ENCODE results near the gene IL6ST. TPM values are rescaled to one million over a fixed set of nuclear protein-coding genes. Genes with fewer than 3 reads are reported as not detected.

IL6ST gene
- polyA plus RNA-seq, 1 experiment = 448 TPM

- Histone ChIP-seq H3K4me3 (ENCODE audit: low read depth, low read length) (no peak overlapping the region), H3K9me3 (ENCODE audit: control insufficient read depth, insufficient read depth, low read length) (no peaks in the 10 kb centered on the region), H3K27ac (ENCODE audit: low read depth, low read length) (no peak overlapping the region), H3K27me3 (ENCODE audit: control insufficient read depth, insufficient read depth, low read length) (no peaks in the 10 kb centered on the region)
- ChIA-PET POLR2A (interaction anchor here (0.6 kb wide), 1 partner anchor 137 kb away, joined by 3 read pairs; no protein-coding TSS in a partner anchor), CTCF (interaction anchor here (0.7 kb wide), 1 partner anchor 714 kb away, joined by 4 read pairs; no protein-coding TSS in a partner anchor)
- no peak for DNase-seq (ENCODE audit: low read depth, low spot score)
- TF ChIP-seq CTCF (IDR thresholded peaks at IDR 0.05; ENCODE audit: low read depth, low read length) = no peak
Observed at GRCh38 chr5:55897905-55898304, 96.9 kb downstream of the IL6ST start.

- CTCF ChIA-PET = interaction anchor here (0.7 kb wide), 1 partner anchor 714 kb away, joined by 4 read pairs; no protein-coding TSS in a partner anchor
- H3K9me3 ChIP-seq (ENCODE audit: control insufficient read depth, insufficient read depth, low read length) = no peaks in the 10 kb centered on the region
Observed at GRCh38 chr5:55897206-55897894, 97.4 kb downstream of the IL6ST start.

GRCh38 chr5:55896663-55897062 lies 98.1 kb downstream of the IL6ST start:
- no peak for TF ChIP-seq CTCF (IDR thresholded peaks at IDR 0.05; ENCODE audit: low read depth, low read length)
- no peak for DNase-seq (ENCODE audit: low read depth, low spot score)
- no peak overlapping the region for H3K4me3 ChIP-seq (ENCODE audit: low read depth, low read length)
- ChIA-PET CTCF (no interaction called here), POLR2A (no interaction called here)
- H3K27me3 ChIP-seq (ENCODE audit: control insufficient read depth, insufficient read depth, low read length) = no peaks in the 10 kb centered on the region
- no peaks in the 10 kb centered on the region for H3K9me3 ChIP-seq (ENCODE audit: control insufficient read depth, insufficient read depth, low read length)
- no peak overlapping the region for H3K27ac ChIP-seq (ENCODE audit: low read depth, low read length)

More at GRCh38 chr5:55897206-55897894, 97.4 kb downstream of the IL6ST start:
- no peak for TF ChIP-seq CTCF (IDR thresholded peaks at IDR 0.05; ENCODE audit: low read depth, low read length)
- Histone ChIP-seq H3K4me3 (ENCODE audit: low read depth, low read length) (no peak overlapping the region), H3K27ac (ENCODE audit: low read depth, low read length) (no peak overlapping the region), H3K27me3 (ENCODE audit: control insufficient read depth, insufficient read depth, low read length) (no peaks in the 10 kb centered on the region)
- DNase-seq (ENCODE audit: low read depth, low spot score) = no peak
- POLR2A ChIA-PET = interaction anchor here (0.6 kb wide), 1 partner anchor 136 kb away, joined by 3 read pairs; no protein-coding TSS in a partner anchor

- Histone ChIP-seq H3K27me3 (ENCODE audit: control insufficient read depth, insufficient read depth, low read length) (no peaks in the 10 kb centered on the region), H3K27ac (ENCODE audit: low read depth, low read length) (no peak overlapping the region), H3K4me3 (ENCODE audit: low read depth, low read length) (no peak overlapping the region), H3K9me3 (ENCODE audit: control insufficient read depth, insufficient read depth, low read length) (no peaks in the 10 kb centered on the region)
- no peak for TF ChIP-seq CTCF (IDR thresholded peaks at IDR 0.05; ENCODE audit: low read depth, low read length)
- DNase-seq (ENCODE audit: low read depth, low spot score) = no peak
- POLR2A ChIA-PET = no interaction called here
- CTCF ChIA-PET = interaction anchor here (1.7 kb wide), 1 partner anchor 24 kb away, joined by 4 read pairs; no protein-coding TSS in a partner anchor
Observed at GRCh38 chr5:55896238-55896637, 98.5 kb downstream of the IL6ST start.

- Histone ChIP-seq H3K9me3 (ENCODE audit: control insufficient read depth, insufficient read depth, low read length) (no peaks in the 10 kb centered on the region), H3K4me3 (ENCODE audit: low read depth, low read length) (no peak overlapping the region), H3K27ac (ENCODE audit: low read depth, low read length) (no peak overlapping the region), H3K27me3 (ENCODE audit: control insufficient read depth, insufficient read depth, low read length) (no peaks in the 10 kb centered on the region)
- no peak for DNase-seq (ENCODE audit: low read depth, low spot score)
- no peak for TF ChIP-seq CTCF (IDR thresholded peaks at IDR 0.05; ENCODE audit: low read depth, low read length)
- ChIA-PET CTCF (interaction anchor here (1.7 kb wide), 1 partner anchor 25 kb away, joined by 4 read pairs; no protein-coding TSS in a partner anchor), POLR2A (no interaction called here)
Observed at GRCh38 chr5:55895346-55895745, 99.4 kb downstream of the IL6ST start.
